ENCODE results near the gene CD79B.
"Not testable (repeated sequence)": the region's sequence is repeated elsewhere in the genome, so short reads cannot be mapped to it uniquely, and the experiment has no call there.

The CD79B gene

DNA sequence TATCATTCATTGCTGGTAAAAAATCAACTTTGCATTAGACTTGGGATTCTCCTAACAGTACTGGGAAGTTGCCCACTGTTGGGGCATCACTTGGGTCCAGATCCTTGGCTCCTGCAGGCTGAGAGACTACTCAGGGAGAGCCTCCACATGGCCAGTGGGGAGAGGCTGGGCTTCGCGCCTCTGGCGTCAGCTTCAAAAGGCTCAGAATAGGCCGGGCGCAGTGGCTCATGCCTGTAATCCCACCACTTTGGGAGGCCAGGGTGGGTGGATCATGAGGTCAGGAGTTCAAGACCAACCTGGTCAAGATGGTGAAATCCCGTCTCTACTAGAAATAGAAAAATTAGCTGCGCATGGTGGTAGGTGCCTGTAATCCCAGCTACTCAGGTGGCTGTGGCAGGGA, 17.7 kb downstream of the CD79B start:
- DNase-seq: no peak
- H3K4me3 ChIP-seq (ENCODE audit: insufficient read depth, low read depth, low read length, poor library complexity, severe bottlenecking): no peak overlapping the region

DNA sequence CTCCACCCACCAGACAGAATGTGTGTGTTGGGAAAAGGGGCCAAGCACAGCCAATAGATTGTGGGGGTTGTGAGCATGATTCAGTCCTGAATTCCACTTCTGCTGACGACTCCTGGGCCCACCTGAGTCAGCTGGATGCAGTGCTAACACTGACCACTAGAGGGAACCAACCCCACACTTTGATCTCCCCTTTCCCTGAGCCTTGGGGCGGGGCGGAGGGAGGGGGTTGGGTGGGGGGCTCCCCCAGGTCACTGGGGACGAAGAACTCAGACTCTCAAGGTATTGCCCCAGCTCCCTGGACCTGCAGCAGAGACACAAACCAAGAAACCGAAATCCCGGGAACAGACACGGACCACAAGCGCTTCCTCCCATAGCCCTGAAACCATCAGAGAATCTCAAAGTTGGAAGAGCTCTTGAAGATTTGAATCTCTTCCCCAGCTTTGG, 20.5 kb downstream of the CD79B start:
- Histone ChIP-seq H3K27ac (ENCODE audit: insufficient read depth, low read length, poor library complexity, severe bottlenecking) (no peak overlapping the region), H3K4me1 (ENCODE audit: control insufficient read depth, insufficient read depth, low read length, poor library complexity, severe bottlenecking) (no peaks in the 10 kb centered on the region), H3K4me3 (ENCODE audit: insufficient read depth, low read depth, low read length, poor library complexity, severe bottlenecking) (no peak overlapping the region), H3K9me3 (ENCODE audit: control insufficient read depth, low read length) (no peaks in the 10 kb centered on the region), H3K27me3 (replicated peaks; ENCODE audit: control insufficient read depth, insufficient read depth, low read length, poor library complexity, severe bottlenecking) (no peaks in the 10 kb centered on the region), H3K36me3 (ENCODE audit: control insufficient read depth, insufficient read depth, low read length) (no peaks in the 10 kb centered on the region)
- DNase-seq: peak; percentile 27 to 50 (median 36)

More for the DNA sequence above, 17.7 kb downstream of the CD79B start:
- H3K27me3 ChIP-seq (replicated peaks; ENCODE audit: control insufficient read depth, insufficient read depth, low read length, poor library complexity, severe bottlenecking): no peaks in the 10 kb centered on the region
- no peak overlapping the region for H3K27ac ChIP-seq (ENCODE audit: insufficient read depth, low read length, poor library complexity, severe bottlenecking)
- H3K4me1 ChIP-seq (ENCODE audit: control insufficient read depth, insufficient read depth, low read length, poor library complexity, severe bottlenecking): peaks cover 7% of the 10 kb centered on the region
- no peaks in the 10 kb centered on the region for H3K9me3 ChIP-seq (ENCODE audit: control insufficient read depth, low read length)
- no peaks in the 10 kb centered on the region for H3K36me3 ChIP-seq (ENCODE audit: control insufficient read depth, insufficient read depth, low read length)

GRCh38 chr17:63911041-63911635, 21.0 kb downstream of the CD79B start, which contains the start of gene CSHL1:
CSHL1 (minus strand) TSS chr17:63911258; CDS start chr17:63911196, 62 bp downstream.
- Histone ChIP-seq H3K4me1 (ENCODE audit: control insufficient read depth, insufficient read depth, low read length, poor library complexity, severe bottlenecking) (no peaks in the 10 kb centered on the region), H3K36me3 (ENCODE audit: control insufficient read depth, insufficient read depth, low read length) (no peaks in the 10 kb centered on the region), H3K27me3 (replicated peaks; ENCODE audit: control insufficient read depth, insufficient read depth, low read length, poor library complexity, severe bottlenecking) (no peaks in the 10 kb centered on the region), H3K27ac (ENCODE audit: insufficient read depth, low read length, poor library complexity, severe bottlenecking) (no peak within 1 kb of the TSS), H3K4me3 (ENCODE audit: insufficient read depth, low read depth, low read length, poor library complexity, severe bottlenecking) (no peak within 1 kb of the TSS), H3K9me3 (ENCODE audit: control insufficient read depth, low read length) (no peaks in the 10 kb centered on the region)
- no peak for DNase-seq

GRCh38 chr17:63910096-63910495, 22.0 kb downstream of the CD79B start:
- no peaks in the 10 kb centered on the region for H3K4me1 ChIP-seq (ENCODE audit: control insufficient read depth, insufficient read depth, low read length, poor library complexity, severe bottlenecking)
- H3K36me3 ChIP-seq (ENCODE audit: control insufficient read depth, insufficient read depth, low read length): no peaks in the 10 kb centered on the region
- H3K4me3 ChIP-seq (ENCODE audit: insufficient read depth, low read depth, low read length, poor library complexity, severe bottlenecking): no peak overlapping the region
- no peaks in the 10 kb centered on the region for H3K27me3 ChIP-seq (replicated peaks; ENCODE audit: control insufficient read depth, insufficient read depth, low read length, poor library complexity, severe bottlenecking)
- no peaks in the 10 kb centered on the region for H3K9me3 ChIP-seq (ENCODE audit: control insufficient read depth, low read length)
- no peak overlapping the region for H3K27ac ChIP-seq (ENCODE audit: insufficient read depth, low read length, poor library complexity, severe bottlenecking)
- DNase-seq: no peak

GRCh38 chr17:63909586-63909985, 22.5 kb downstream of the CD79B start:
- not testable (repeated sequence) for H3K4me1 ChIP-seq (ENCODE audit: control insufficient read depth, insufficient read depth, low read length, poor library complexity, severe bottlenecking); H3K27ac ChIP-seq (ENCODE audit: insufficient read depth, low read length, poor library complexity, severe bottlenecking); DNase-seq; H3K4me3 ChIP-seq (ENCODE audit: insufficient read depth, low read depth, low read length, poor library complexity, severe bottlenecking); H3K27me3 ChIP-seq (replicated peaks; ENCODE audit: control insufficient read depth, insufficient read depth, low read length, poor library complexity, severe bottlenecking); H3K36me3 ChIP-seq (ENCODE audit: control insufficient read depth, insufficient read depth, low read length); H3K9me3 ChIP-seq (ENCODE audit: control insufficient read depth, low read length)

GRCh38 chr17:63907161-63907778, 24.9 kb downstream of the CD79B start:
- H3K27ac ChIP-seq (ENCODE audit: insufficient read depth, low read length, poor library complexity, severe bottlenecking); H3K4me3 ChIP-seq (ENCODE audit: insufficient read depth, low read depth, low read length, poor library complexity, severe bottlenecking); DNase-seq; H3K36me3 ChIP-seq (ENCODE audit: control insufficient read depth, insufficient read depth, low read length); H3K9me3 ChIP-seq (ENCODE audit: control insufficient read depth, low read length); H3K4me1 ChIP-seq (ENCODE audit: control insufficient read depth, insufficient read depth, low read length, poor library complexity, severe bottlenecking); H3K27me3 ChIP-seq (replicated peaks; ENCODE audit: control insufficient read depth, insufficient read depth, low read length, poor library complexity, severe bottlenecking): not testable (repeated sequence)

DNA sequence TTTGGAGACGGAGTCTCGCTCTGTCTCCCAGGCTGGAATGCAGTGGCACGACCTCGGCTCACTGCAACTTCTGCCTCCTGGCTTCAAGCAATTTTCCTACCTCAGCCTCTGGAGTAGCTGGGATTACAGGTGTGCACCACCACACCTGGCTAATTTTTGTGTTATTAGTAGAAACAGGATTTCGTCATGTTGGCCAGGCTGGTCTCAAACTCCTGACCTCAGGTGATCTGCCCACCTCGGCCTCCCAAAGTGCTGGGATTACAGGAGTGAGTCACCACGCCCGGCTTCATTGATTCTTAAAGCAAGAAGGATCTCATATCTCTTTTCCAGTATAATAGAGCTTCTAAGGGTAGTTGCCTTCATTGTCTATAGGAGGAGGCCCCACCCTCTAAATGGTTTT, 27.3 kb downstream of the CD79B start:
- not testable (repeated sequence) for H3K4me3 ChIP-seq (ENCODE audit: insufficient read depth, low read depth, low read length, poor library complexity, severe bottlenecking)

DNA sequence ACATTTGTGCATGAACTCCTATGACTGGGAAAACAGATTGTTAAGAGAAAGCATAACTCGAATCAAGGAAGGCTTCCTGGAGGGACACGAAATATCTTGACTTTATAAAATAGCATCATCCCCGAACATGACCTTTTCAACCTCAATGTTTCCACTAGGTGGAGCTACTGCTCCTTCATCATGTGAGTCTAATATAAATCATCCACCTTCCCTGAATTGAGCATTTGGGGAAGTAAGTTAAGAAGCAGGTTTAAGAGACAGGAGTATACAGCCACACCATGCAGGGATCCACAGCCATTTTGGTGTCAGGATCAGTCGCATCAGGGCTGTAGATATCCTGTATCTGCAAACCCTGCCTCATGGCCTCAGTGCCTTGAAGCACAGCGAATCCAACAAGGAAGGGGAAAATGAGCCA, 28.3 kb downstream of the CD79B start:
- H3K27ac ChIP-seq (ENCODE audit: insufficient read depth, low read length, poor library complexity, severe bottlenecking); H3K4me3 ChIP-seq (ENCODE audit: insufficient read depth, low read depth, low read length, poor library complexity, severe bottlenecking); H3K4me1 ChIP-seq (ENCODE audit: control insufficient read depth, insufficient read depth, low read length, poor library complexity, severe bottlenecking); H3K9me3 ChIP-seq (ENCODE audit: control insufficient read depth, low read length); H3K27me3 ChIP-seq (replicated peaks; ENCODE audit: control insufficient read depth, insufficient read depth, low read length, poor library complexity, severe bottlenecking); H3K36me3 ChIP-seq (ENCODE audit: control insufficient read depth, insufficient read depth, low read length); DNase-seq: not testable (repeated sequence)

More for the DNA sequence above, 27.3 kb downstream of the CD79B start:
- not testable (repeated sequence) for H3K36me3 ChIP-seq (ENCODE audit: control insufficient read depth, insufficient read depth, low read length); H3K27ac ChIP-seq (ENCODE audit: insufficient read depth, low read length, poor library complexity, severe bottlenecking); H3K27me3 ChIP-seq (replicated peaks; ENCODE audit: control insufficient read depth, insufficient read depth, low read length, poor library complexity, severe bottlenecking); H3K4me1 ChIP-seq (ENCODE audit: control insufficient read depth, insufficient read depth, low read length, poor library complexity, severe bottlenecking); DNase-seq; H3K9me3 ChIP-seq (ENCODE audit: control insufficient read depth, low read length)

GRCh38 chr17:63901971-63902370, 30.2 kb downstream of the CD79B start:
- H3K27me3 ChIP-seq (replicated peaks; ENCODE audit: control insufficient read depth, insufficient read depth, low read length, poor library complexity, severe bottlenecking); H3K9me3 ChIP-seq (ENCODE audit: control insufficient read depth, low read length); H3K27ac ChIP-seq (ENCODE audit: insufficient read depth, low read length, poor library complexity, severe bottlenecking); H3K4me3 ChIP-seq (ENCODE audit: insufficient read depth, low read depth, low read length, poor library complexity, severe bottlenecking); H3K4me1 ChIP-seq (ENCODE audit: control insufficient read depth, insufficient read depth, low read length, poor library complexity, severe bottlenecking); DNase-seq; H3K36me3 ChIP-seq (ENCODE audit: control insufficient read depth, insufficient read depth, low read length): not testable (repeated sequence)

DNA sequence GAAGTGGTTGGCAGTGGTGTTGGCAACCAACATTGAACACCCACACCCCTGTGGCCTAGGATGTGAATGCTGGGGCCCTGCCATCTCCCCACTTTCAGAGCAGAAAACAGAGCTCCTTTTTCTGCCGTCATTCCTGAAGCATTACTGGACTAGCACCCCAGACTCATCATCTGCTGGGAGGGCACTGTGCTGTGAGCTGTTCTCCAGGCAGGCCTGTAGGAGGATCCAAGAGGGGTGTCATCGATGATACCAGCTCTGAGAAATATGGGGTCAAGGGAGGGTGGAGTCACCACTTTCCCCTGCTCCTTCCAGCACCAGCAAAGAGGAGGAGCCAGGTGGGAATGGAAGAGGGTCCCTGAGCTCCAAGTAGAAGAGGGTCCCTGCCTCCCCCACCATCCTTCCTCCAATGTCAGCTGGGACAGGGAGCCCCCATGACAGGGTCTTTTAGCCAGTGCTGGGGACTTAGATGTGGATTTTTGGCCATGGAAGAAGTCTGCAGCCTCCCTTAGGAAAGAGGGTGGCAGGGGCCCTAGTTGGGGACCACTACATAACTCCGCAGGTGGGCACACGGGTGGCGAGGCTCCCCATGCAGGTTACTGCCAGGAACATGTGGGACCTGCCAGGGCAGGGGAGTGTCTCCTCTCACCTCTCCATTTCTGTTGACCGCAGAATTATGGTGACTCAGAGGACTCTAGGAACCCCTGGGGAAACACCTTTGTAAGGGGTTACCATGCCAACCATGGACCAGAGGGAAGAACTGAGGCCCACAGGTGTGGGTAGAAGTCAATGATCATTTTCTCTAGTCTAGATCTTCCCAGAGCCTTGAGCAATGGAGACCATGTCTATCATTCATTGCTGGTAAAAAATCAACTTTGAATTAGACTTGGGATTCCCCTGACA, 33.0 kb downstream of the CD79B start:
- peak; percentile 12 to 18 (median 18) for DNase-seq
- not testable (repeated sequence) for H3K9me3 ChIP-seq (ENCODE audit: control insufficient read depth, low read length); H3K27ac ChIP-seq (ENCODE audit: insufficient read depth, low read length, poor library complexity, severe bottlenecking); H3K4me1 ChIP-seq (ENCODE audit: control insufficient read depth, insufficient read depth, low read length, poor library complexity, severe bottlenecking); H3K27me3 ChIP-seq (replicated peaks; ENCODE audit: control insufficient read depth, insufficient read depth, low read length, poor library complexity, severe bottlenecking); H3K36me3 ChIP-seq (ENCODE audit: control insufficient read depth, insufficient read depth, low read length); H3K4me3 ChIP-seq (ENCODE audit: insufficient read depth, low read depth, low read length, poor library complexity, severe bottlenecking)
